HEK293 (cell line): Measurements from ENCODE around the gene MAML2.

ENCODE experiments used
- CTCF ChIA-PET: fragments of 350-600 bp; formaldehyde crosslinking; extraction: SDS; loops from one replicate; lab custom pipeline; 2021; ENCODE audit warnings: antibody characterized with exemption; lab: Yijun Ruan, JAX
- POLR2A ChIA-PET: fragments of 300-600 bp; formaldehyde crosslinking; extraction: SDS; loops from one replicate; lab custom pipeline; 2020; ENCODE audit warnings: antibody characterized with exemption, inconsistent platforms; lab: Yijun Ruan, JAX
- H3K27ac ChIP-seq: fragments of 200-500 bp; sonication (Bioruptor generic); 2 replicates; pipeline ENCODE4 v1.5.1; 2014; ENCODE audit warnings: low read depth, low read length, control low read depth, inconsistent platforms; ENCODE audit errors: extremely low read depth
- H3K36me3 ChIP-seq, 2 experiments: fragments of 200-500 bp in 1 of 2; sonication (Bioruptor generic) in 1 of 2; 1 replicate in 1 of 2; 2 replicates in 1 of 2; pipeline ENCODE4 v1.5.1; 2014 to 2017; ENCODE audit warnings: inconsistent platforms in 2 of 2, low read length in 2 of 2; ENCODE audit not compliant: control insufficient read depth in 2 of 2, insufficient read depth in 1 of 2
- H3K4me1 ChIP-seq: fragments of 200-500 bp; sonication (Bioruptor generic); 2 replicates; pipeline ENCODE4 v1.5.1; 2014; ENCODE audit warnings: mild to moderate bottlenecking, low read length, inconsistent platforms; ENCODE audit not compliant: control insufficient read depth, insufficient read depth
- H3K4me3 ChIP-seq: 2 replicates; pipeline ENCODE4 v1.5.1; 2011; ENCODE audit warnings: low read depth, mild to moderate bottlenecking, control low read depth, low read length, moderate library complexity
- H3K9me3 ChIP-seq: fragments of 200-500 bp; sonication (Bioruptor generic); 2 replicates; pipeline ENCODE4 v1.5.1; 2014; ENCODE audit warnings: low read depth, low read length, inconsistent platforms; ENCODE audit not compliant: control insufficient read depth, insufficient read depth
- KLF9 ChIP-seq: fragments of 450-650 bp; formaldehyde crosslinking; IDR thresholded peaks from 2 replicates; pipeline ENCODE4 v1.5.1; 2016; ENCODE audit warnings: missing biosample characterization, missing genetic modification characterization, low read depth
- OVOL3 ChIP-seq: fragments of 450-650 bp; formaldehyde crosslinking; IDR thresholded peaks from 2 replicates; pipeline ENCODE4 v1.5.1; 2016; ENCODE audit warnings: missing biosample characterization, missing genetic modification characterization
- SALL2 ChIP-seq: fragments of 450-650 bp; formaldehyde crosslinking; IDR thresholded peaks from 2 replicates; pipeline ENCODE4 v1.5.0; 2017; ENCODE audit warnings: missing biosample characterization, mild to moderate bottlenecking, missing genetic modification characterization, borderline replicate concordance
- WT1 ChIP-seq: fragments of 450-650 bp; formaldehyde crosslinking; IDR thresholded peaks from 2 replicates; pipeline ENCODE4 v1.5.1; 2016; ENCODE audit warnings: missing biosample characterization, missing genetic modification characterization
- ZBTB11 ChIP-seq: fragments of 450-650 bp; formaldehyde crosslinking; conservative IDR thresholded peaks from 2 replicates; pipeline ENCODE4 v1.5.1; 2016; ENCODE audit warnings: low read depth, missing biosample characterization, missing genetic modification characterization
- ZNF140 ChIP-seq: fragments of 450-650 bp; formaldehyde crosslinking; IDR thresholded peaks from 2 replicates; pipeline ENCODE4 v1.5.1; 2016; ENCODE audit warnings: missing biosample characterization, missing genetic modification characterization
- ZNF23 ChIP-seq: fragments of 450-650 bp; formaldehyde crosslinking; IDR thresholded peaks from 2 replicates; pipeline ENCODE4 v1.5.1; 2016; ENCODE audit warnings: missing biosample characterization, missing genetic modification characterization, borderline replicate concordance
- ZNF24 ChIP-seq: fragments of 450-650 bp; formaldehyde crosslinking; IDR thresholded peaks from 2 replicates; pipeline ENCODE4 v1.5.1; 2016; ENCODE audit warnings: missing biosample characterization, missing genetic modification characterization
- ZNF394 ChIP-seq: fragments of 450-650 bp; formaldehyde crosslinking; IDR thresholded peaks from 2 replicates; pipeline ENCODE4 v1.5.1; 2016; ENCODE audit warnings: missing biosample characterization, missing genetic modification characterization, mild to moderate bottlenecking, moderate library complexity, borderline replicate concordance
- ZNF510 ChIP-seq: fragments of 450-650 bp; formaldehyde crosslinking; IDR thresholded peaks from 2 replicates; pipeline ENCODE4 v1.5.1; 2018; ENCODE audit warnings: mild to moderate bottlenecking, missing genetic modification characterization, missing biosample characterization; ENCODE audit not compliant: insufficient replicate concordance
- ZNF514 ChIP-seq: fragments of 450-650 bp; formaldehyde crosslinking; IDR thresholded peaks from 2 replicates; pipeline ENCODE4 v1.5.1; 2016; ENCODE audit warnings: missing biosample characterization, missing genetic modification characterization
- ZNF518A ChIP-seq: fragments of 450-650 bp; formaldehyde crosslinking; conservative IDR thresholded peaks from 2 replicates; pipeline ENCODE4 v1.5.1; 2016; ENCODE audit warnings: low read depth, missing biosample characterization, missing genetic modification characterization
- ZNF561 ChIP-seq: fragments of 450-650 bp; IDR thresholded peaks from 2 replicates; pipeline ENCODE4 v1.5.1; 2018; ENCODE audit warnings: missing biosample characterization, missing genetic modification characterization, borderline replicate concordance
- ZNF645 ChIP-seq: fragments of 450-650 bp; formaldehyde crosslinking; IDR thresholded peaks from 2 replicates; pipeline ENCODE4; 2016; ENCODE audit warnings: missing biosample characterization, missing genetic modification characterization
- ZNF768 ChIP-seq: fragments of 450-650 bp; formaldehyde crosslinking; IDR thresholded peaks from 2 replicates; pipeline ENCODE4 v1.5.1; 2018; ENCODE audit warnings: missing biosample characterization, mild to moderate bottlenecking, missing genetic modification characterization

The MAML2 gene

GRCh38 chr11:96197103-96197502 lies 145.9 kb downstream of the MAML2 start:
- Histone ChIP-seq H3K4me1 (peaks cover 5% of the 10 kb centered on the region; the same call in 1 of the 2 replicates), H3K9me3 (no peaks in the 10 kb centered on the region), H3K27ac (no peak overlapping the region), H3K4me3 (no peak overlapping the region), H3K36me3 (no peaks in the 10 kb centered on the region)
- ChIA-PET POLR2A (no interaction called here), CTCF (interaction anchor here (0.7 kb wide), 1 partner anchor 145 kb away, joined by 3 read pairs; no protein-coding TSS in a partner anchor)
- TF ChIP-seq OVOL3 (tag by site-specific recombination) (no peak), ZNF24 (tag by site-specific recombination) (no peak), ZBTB11 (tag by site-specific recombination) (no peak), ZNF23 (tag by site-specific recombination) (no peak), ZNF768 (tag by site-specific recombination) (no peak), ZNF514 (tag by site-specific recombination) (no peak), ZNF645 (tag by site-specific recombination) (no peak), ZNF394 (tag by site-specific recombination) (no peak), SALL2 (tag by site-specific recombination) (no peak), KLF9 (tag by site-specific recombination) (no peak), WT1 (tag by site-specific recombination) (no peak), ZNF510 (tag by site-specific recombination) (no peak), ZNF561 (tag by site-specific recombination) (no peak), ZNF140 (tag by site-specific recombination) (no peak)

- H3K9me3 ChIP-seq = no peaks in the 10 kb centered on the region
- no peak overlapping the region for H3K4me3 ChIP-seq
- POLR2A ChIA-PET = no interaction called here
- peaks cover 5% of the 10 kb centered on the region; the same call in 1 of the 2 replicates for H3K4me1 ChIP-seq
- TF ChIP-seq ZNF518A (tag by site-specific recombination) = no peak
- TF ChIP-seq, all 188 proteins: peak for 0
- CTCF ChIA-PET = no interaction called here
- no peaks in the 10 kb centered on the region for H3K36me3 ChIP-seq
- no peak overlapping the region for H3K27ac ChIP-seq
Observed at GRCh38 chr11:96196181-96196662, 146.8 kb downstream of the MAML2 start.
